ENCODE results near the gene RABGAP1L. TPM values are rescaled to one million over a fixed set of nuclear protein-coding genes. Genes with fewer than 3 reads are reported as not detected.

The RABGAP1L gene
- total and polyA plus RNA-seq, 2 of the 4 experiments (the other 2 are of a cell fraction) = 7.9 to 26.7 TPM

DNA sequence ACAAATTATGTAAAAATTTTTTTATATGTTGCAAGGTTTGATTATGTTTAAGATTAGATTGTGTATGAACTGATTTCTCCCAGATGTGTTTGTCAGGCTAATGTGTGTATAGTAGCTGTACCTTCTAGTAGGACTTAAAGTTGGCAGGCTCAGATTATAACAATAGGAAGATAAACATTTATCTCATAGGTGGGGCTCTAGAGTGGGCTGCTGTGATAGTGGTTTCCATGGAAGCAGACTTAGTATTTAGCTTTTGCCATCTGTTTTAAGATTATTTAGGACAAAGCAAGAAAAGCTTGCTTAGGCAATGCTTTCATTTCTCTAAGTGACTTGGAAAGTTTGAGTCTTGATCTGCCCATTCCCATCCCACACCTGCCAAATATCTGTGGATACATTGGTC is 652.7 kb downstream of the RABGAP1L start:
- Histone ChIP-seq H3K4me2 (ENCODE audit: low read depth, low read length) (no peak overlapping the region), H3K36me3 (ENCODE audit: control insufficient read depth, insufficient read depth, low read length) (no peaks in the 10 kb centered on the region), H3K79me1 (ENCODE audit: low read depth in 1 of 2, low read length in 2 of 2) (no peaks in the 10 kb centered on the region; a peak in 1 of 4 replicates), H3K9ac (ENCODE audit: low read depth, low read length) (no peak overlapping the region), H4K20me1 (ENCODE audit: insufficient read depth, low read length) (no peaks in the 10 kb centered on the region), H2AK5ac (ENCODE audit: low read depth, low read length) (no peak overlapping the region), H3K27ac (ENCODE audit: insufficient read depth, low read length) (no peak overlapping the region), H3K56ac (ENCODE audit: extremely low read depth, insufficient read depth, low read length) (no peak overlapping the region), H3K23ac (ENCODE audit: low read depth, low read length) (no peak overlapping the region), H3K18ac (ENCODE audit: low read depth, low read length) (no peak overlapping the region), H3K9me3 (ENCODE audit: control insufficient read depth, insufficient read depth, low read length) (no peaks in the 10 kb centered on the region), H3K27me3 (ENCODE audit: control insufficient read depth, insufficient read depth, low read length) (no peaks in the 10 kb centered on the region), H2BK120ac (ENCODE audit: low read depth, low read length) (no peak overlapping the region), H3K4me3 (ENCODE audit: insufficient read depth, low read depth, low read length) (no peak overlapping the region), H3K14ac (replicated peaks; ENCODE audit: low read depth, low read length) (no peak overlapping the region), H3K9me1 (ENCODE audit: insufficient read depth, low read length) (no peaks in the 10 kb centered on the region), H2BK15ac (ENCODE audit: low read depth, low read length) (no peak overlapping the region), H3K4ac (ENCODE audit: low read depth, low read length) (no peak overlapping the region), H4K91ac (ENCODE audit: insufficient read depth, low read depth, low read length) (no peak overlapping the region), H2AK9ac (replicated peaks; ENCODE audit: low read depth, low read length, poor library complexity) (no peak overlapping the region), H2BK5ac (ENCODE audit: low read depth, low read length, poor library complexity, severe bottlenecking) (no peak overlapping the region), H2BK20ac (ENCODE audit: low read depth, low read length) (no peak overlapping the region), H4K5ac (ENCODE audit: low read depth, low read length) (no peak overlapping the region), H4K8ac (ENCODE audit: low read depth in 2 of 2, low read length in 2 of 2) (no peak overlapping the region), H3K4me1 (ENCODE audit: control insufficient read depth, insufficient read depth, low read length) (peaks cover 2% of the 10 kb centered on the region; the same call in 1 of the 2 replicates), H2AFZ (replicated peaks; ENCODE audit: low read length, poor library complexity) (no peak overlapping the region)
- dilution Hi-C loops (cut with HindIII; ENCODE audit: low sequenced_read_pairs, unreplicated experiment) (no loop called here), intact Hi-C loops (cut with micrococcal nuclease) (no loop called here), in situ Hi-C loops (cut with MboI; ENCODE audit: low sequenced_read_pairs) (no loop called here)
- ATAC-seq (ENCODE audit: low read depth) (no peak), DNase-seq (no peak)
- BruUV-seq (replicated peaks) = no TSS peak
- CTCF ChIA-PET = interaction anchor here (0.9 kb wide), 1 partner anchor 9 kb away, joined by 3 read pairs; no protein-coding TSS in a partner anchor
- POLR2A ChIA-PET (ENCODE audit: unreplicated experiment) = no interaction called here
- TF ChIP-seq CHD1 (IDR thresholded peaks at IDR 0.05; ENCODE audit: low read depth, low read length) (no peak), POLR2A (IDR thresholded peaks at IDR 0.05; ENCODE audit: low read depth, low read length) (no peak)
